ENCODE measurements around the gene TTR. TPM values are rescaled to one million over a fixed set of nuclear protein-coding genes. Genes with fewer than 3 reads are reported as not detected.

The TTR gene
- total and polyA plus RNA-seq, 7 donors, result 0.31 to 7.2 (median 0.82) TPM; not detected in 4

- DNase-seq, result no peak
- no peaks in the 10 kb centered on the region for H3K36me3 ChIP-seq
- no peak for TF ChIP-seq CTCF (IDR thresholded peaks at IDR 0.05)
- TF ChIP-seq POLR2A (IDR thresholded peaks at IDR 0.05), result no peak
- no peak for TF ChIP-seq POLR2AphosphoS5 (IDR thresholded peaks at IDR 0.05)
- no peak for TF ChIP-seq EP300 (IDR thresholded peaks at IDR 0.05)
- H3K4me3 ChIP-seq, result no peak overlapping the region
- no peaks in the 10 kb centered on the region for H3K9me3 ChIP-seq
- no peaks in the 10 kb centered on the region for H3K4me1 ChIP-seq
- no peaks in the 10 kb centered on the region for H3K27me3 ChIP-seq
- intact Hi-C loops (cut with DNase I), result no loop called here
- no peak overlapping the region for H3K27ac ChIP-seq
These were observed 27.6 kb downstream of the TTR start for GRCh38 chr18:31619291-31619690.

GRCh38 chr18:31624892-31625640 is 33.4 kb downstream of the TTR start:
- Histone ChIP-seq H3K9me3 (no peaks in the 10 kb centered on the region), H3K36me3 (no peaks in the 10 kb centered on the region), H3K27ac (no peak overlapping the region), H3K27me3 (no peaks in the 10 kb centered on the region), H3K4me3 (no peak overlapping the region), H3K4me1 (no peaks in the 10 kb centered on the region)
- TF ChIP-seq CTCF (IDR thresholded peaks at IDR 0.05) (no peak), POLR2A (IDR thresholded peaks at IDR 0.05) (no peak), POLR2AphosphoS5 (IDR thresholded peaks at IDR 0.05) (no peak), EP300 (IDR thresholded peaks at IDR 0.05) (no peak)
- intact Hi-C loops (cut with DNase I), result no loop called here
- WGBS, 2 donors, result 69 to 77% methylated on average over 13 of the region's 13 CpGs
- DNase-seq, result no peak

GRCh38 chr18:31626409-31626808 is 34.7 kb downstream of the TTR start:
- Histone ChIP-seq H3K4me1 (no peaks in the 10 kb centered on the region), H3K36me3 (no peaks in the 10 kb centered on the region), H3K4me3 (no peak overlapping the region), H3K27me3 (no peaks in the 10 kb centered on the region), H3K9me3 (no peaks in the 10 kb centered on the region), H3K27ac (no peak overlapping the region)
- DNase-seq, result no peak
- TF ChIP-seq POLR2A (IDR thresholded peaks at IDR 0.05), result no peak
- no peak for TF ChIP-seq POLR2AphosphoS5 (IDR thresholded peaks at IDR 0.05)
- TF ChIP-seq CTCF (IDR thresholded peaks at IDR 0.05), result no peak
- TF ChIP-seq EP300 (IDR thresholded peaks at IDR 0.05), result no peak
- intact Hi-C loops (cut with DNase I), result no loop called here
- 97% methylated on average over 6 of the region's 6 CpGs for WGBS, 2 donors

DNA sequence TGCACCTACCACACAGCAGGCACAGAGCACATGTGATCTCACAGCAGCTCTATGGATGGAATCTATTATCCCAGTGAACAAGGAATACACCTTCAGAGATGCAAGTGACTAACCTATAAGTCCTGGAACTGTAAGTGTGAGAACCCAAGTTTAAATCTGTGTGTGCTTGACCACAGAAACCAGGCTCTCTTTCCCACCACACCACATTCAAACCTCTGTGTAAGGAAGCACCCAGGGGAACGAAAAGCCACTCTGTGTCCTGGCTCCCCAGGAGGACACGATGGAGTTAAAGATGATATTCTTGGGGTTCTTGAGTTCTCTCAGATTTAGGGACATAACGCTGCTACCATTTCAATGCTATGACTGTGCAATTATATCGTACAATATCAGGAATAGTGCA is 38.9 kb downstream of the TTR start:
- H3K36me3 ChIP-seq, result no peaks in the 10 kb centered on the region
- H3K9me3 ChIP-seq, result no peaks in the 10 kb centered on the region
- H3K4me1 ChIP-seq, result no peaks in the 10 kb centered on the region
- intact Hi-C loops (cut with DNase I), result no loop called here
- no peaks in the 10 kb centered on the region for H3K27me3 ChIP-seq
- WGBS, 2 donors, result 90 to 96% methylated on average over 4 of the region's 4 CpGs
- no peak overlapping the region for H3K4me3 ChIP-seq
- TF ChIP-seq CTCF (IDR thresholded peaks at IDR 0.05), result no peak
- no peak for TF ChIP-seq POLR2A (IDR thresholded peaks at IDR 0.05)
- no peak for TF ChIP-seq EP300 (IDR thresholded peaks at IDR 0.05)
- TF ChIP-seq POLR2AphosphoS5 (IDR thresholded peaks at IDR 0.05), result no peak
- DNase-seq, result no peak
- no peak overlapping the region for H3K27ac ChIP-seq

DNA sequence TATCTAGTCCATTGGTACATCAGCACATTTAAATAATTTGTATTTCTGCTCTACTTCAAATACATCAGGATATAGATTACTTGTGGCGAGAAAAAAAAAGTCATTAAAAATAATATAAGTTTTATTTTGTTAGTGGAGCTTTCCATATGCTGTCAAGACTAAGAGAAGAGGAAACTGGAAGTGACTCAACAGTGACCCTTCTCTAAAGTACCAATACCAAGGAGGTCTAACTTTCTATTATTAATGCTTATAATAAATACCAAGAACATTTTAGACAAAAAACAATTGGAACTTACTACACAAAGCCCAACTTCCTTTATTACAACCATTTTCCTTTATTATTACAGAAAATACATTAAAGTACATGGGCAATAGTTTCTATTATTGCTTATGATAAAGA is 39.8 kb downstream of the TTR start:
- Histone ChIP-seq H3K4me3 (no peak overlapping the region), H3K27ac (no peak overlapping the region), H3K4me1 (no peaks in the 10 kb centered on the region), H3K9me3 (no peaks in the 10 kb centered on the region), H3K27me3 (no peaks in the 10 kb centered on the region), H3K36me3 (no peaks in the 10 kb centered on the region)
- TF ChIP-seq POLR2AphosphoS5 (IDR thresholded peaks at IDR 0.05) (no peak), CTCF (IDR thresholded peaks at IDR 0.05) (no peak), EP300 (IDR thresholded peaks at IDR 0.05) (no peak), POLR2A (IDR thresholded peaks at IDR 0.05) (no peak)
- 98 to 100% methylated on average over 1 of the region's 1 CpG for WGBS, 2 donors
- DNase-seq, result no peak
- intact Hi-C loops (cut with DNase I), result no loop called here
